ENCODE results near the gene CARMIL1.

CARMIL1 gene

DNA sequence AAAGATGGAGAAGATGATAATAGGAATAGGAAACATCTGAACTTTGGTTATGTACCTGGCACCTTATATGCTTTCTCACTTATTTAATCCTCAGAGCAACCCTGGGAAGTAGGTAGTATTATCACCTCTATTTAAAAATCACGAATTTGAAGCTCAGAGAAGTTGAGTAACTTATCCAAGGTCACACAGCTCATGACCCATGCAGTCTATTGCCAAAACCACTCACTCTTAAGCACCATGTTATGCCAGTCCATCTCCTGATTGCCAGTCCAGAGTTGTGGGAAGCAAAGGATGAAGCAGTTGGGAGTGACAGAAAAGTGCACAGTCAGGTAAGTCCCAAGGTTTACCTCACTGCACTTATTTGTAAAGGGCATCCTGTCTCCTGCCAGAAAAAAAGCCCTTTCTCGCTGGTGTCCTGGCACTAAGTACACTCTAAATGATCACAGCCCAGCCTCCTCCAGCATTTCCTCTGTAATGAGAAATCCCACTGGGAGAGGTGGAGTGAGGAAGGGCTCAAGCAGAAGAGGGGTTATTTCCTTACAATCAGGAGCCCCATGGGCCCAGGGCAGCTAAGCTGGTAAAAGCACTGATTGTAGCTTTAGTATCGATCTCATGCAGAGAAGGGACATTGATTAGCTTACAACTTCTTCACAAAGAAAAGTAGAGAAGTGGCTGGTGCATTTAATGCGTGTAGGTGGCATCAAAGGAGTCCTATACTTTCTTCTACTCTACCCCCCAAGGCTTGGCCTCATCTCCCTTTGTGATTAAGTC is 351.5 kb downstream of the CARMIL1 start:
- no peak for DNase-seq

DNA sequence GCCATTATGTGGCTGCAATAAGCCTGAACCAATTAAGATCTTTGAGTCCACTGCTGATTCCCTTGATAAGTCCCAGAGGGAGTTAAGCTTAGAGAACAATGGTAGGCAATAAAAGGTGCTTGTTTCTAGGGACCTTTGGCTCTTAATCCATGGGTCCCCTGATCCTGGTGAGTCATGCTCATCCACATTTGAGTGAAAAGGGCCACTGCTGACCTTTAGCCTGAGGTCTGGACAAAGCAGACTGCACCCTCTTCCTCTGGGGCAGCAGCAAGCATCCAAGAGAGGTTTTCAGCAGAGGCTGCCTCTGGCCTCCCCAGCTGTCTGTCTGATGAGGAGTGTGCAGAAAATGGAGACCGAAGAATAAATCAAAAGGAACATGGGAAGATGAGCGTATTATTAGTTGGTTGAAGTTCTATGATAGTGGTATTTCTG is 356.7 kb downstream of the CARMIL1 start:
- no peak for DNase-seq

DNA sequence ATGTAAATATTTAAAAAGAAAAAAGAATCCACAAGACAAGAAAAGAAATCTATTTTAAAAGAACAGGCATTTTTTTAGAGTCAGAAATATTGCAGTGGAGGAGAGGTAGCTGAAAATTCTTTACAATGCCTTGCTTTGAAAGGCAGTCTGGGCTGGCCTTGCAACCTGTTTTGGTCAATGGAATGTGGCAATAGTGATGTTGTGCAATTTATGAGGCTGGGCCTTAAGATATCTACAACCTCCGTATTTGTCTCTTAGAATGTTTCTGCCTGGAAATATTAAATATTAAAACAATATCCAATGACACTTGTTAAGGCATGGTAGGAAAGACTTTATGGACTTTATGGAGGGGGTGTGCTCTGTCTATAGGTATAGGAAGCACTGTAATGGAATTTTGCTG is 358.0 kb downstream of the CARMIL1 start:
- DNase-seq: no peak

DNA sequence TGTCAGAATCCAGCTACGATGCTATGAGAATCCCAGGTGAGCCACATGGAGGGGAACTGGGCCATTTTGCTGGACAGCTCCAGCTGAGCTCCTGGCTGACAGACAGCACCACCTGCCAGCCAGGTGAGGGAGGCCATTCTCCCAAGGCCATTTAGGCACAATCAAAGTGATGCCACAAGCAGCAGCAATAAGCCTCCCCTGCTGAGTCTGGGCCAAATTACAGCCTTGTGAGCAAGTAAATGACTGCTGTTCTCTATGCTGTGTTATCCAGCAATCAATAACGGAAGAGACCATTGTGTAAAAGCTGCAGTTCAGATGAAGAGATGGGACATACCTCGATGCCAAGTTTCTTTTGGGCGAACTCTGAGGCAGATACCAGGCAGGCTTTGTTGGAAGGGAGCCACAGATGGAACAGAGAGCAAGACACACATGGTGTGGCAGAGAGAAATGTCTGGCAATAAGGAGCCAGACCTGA is 358.8 kb downstream of the CARMIL1 start:
- DNase-seq: no peak

DNA sequence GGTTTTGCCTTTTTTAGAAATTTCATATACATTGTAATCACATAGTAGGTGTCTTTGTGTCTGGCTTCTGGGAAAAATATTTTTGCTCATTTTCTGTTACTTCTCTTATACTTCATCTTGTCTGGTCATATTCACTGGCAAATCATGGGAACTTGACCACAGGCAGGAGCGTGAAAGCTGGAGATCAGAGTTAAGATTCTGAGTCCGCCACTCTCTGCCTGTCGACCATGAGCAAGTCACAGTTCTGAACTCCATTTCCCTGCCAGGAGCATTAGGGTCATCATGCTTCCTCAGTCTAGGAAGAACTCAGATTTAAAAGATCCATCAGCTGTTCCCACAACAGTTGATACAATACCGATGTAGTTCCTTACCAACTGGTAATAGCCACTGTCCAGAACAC is 360.5 kb downstream of the CARMIL1 start:
- DNase-seq: no peak

DNA sequence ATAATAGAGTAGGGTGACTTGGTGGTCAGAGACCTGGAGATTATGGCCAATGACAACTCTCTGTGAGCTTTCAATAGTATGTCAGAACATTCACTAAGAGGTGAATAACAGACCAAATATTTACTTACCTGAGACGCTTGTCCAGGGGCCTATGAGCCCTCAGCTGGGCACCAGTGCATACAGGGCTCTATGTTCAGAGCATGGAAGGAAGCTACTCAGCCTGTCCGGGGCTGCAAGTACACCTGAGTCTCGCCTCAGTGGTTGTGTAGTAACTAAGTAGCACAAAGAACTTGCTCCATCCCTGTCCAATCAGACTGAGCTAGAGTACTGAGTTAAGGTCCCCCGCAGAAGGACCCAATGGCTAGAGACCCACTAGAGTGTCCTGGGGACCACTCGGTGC is 361.3 kb downstream of the CARMIL1 start:
- DNase-seq: no peak

DNA sequence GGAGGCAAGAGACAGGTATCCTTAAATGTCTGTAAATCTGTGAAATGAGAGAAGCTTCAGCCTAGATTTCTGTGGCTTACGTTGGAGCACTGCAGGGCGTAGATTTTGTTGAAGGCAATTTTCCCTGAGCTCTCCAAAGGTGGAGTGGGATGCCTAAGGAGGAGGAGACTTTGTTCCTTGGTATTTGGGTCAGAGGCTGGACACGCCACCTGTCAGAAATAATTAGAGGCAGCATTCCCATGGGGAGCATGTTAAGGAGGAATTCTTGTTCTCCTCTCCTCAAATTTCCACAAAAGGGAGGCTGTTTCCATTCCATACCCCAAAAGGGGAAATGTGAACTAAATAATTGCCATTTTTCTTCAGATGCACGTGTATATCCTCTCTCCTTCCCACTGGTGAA is 361.7 kb downstream of the CARMIL1 start:
- no peak for DNase-seq

DNA sequence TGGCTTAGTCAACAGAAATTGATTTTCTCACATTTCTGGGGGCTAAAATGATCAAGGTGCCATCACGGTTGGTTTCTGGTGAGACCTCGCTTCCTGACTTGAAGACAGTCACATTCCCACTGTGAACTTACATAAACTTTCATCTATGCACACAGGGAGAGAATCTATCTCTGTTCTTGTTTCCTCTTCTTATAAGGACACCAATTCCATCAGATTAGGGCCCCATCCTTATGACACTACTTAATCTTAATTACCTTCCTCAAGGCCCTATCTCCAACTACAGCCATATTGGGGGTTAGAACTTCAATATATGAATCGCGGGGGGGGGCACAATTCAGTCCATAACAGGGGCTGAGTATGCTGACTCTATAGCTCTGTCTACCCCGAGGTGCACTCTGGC is 362.2 kb downstream of the CARMIL1 start:
- no peak for DNase-seq

DNA sequence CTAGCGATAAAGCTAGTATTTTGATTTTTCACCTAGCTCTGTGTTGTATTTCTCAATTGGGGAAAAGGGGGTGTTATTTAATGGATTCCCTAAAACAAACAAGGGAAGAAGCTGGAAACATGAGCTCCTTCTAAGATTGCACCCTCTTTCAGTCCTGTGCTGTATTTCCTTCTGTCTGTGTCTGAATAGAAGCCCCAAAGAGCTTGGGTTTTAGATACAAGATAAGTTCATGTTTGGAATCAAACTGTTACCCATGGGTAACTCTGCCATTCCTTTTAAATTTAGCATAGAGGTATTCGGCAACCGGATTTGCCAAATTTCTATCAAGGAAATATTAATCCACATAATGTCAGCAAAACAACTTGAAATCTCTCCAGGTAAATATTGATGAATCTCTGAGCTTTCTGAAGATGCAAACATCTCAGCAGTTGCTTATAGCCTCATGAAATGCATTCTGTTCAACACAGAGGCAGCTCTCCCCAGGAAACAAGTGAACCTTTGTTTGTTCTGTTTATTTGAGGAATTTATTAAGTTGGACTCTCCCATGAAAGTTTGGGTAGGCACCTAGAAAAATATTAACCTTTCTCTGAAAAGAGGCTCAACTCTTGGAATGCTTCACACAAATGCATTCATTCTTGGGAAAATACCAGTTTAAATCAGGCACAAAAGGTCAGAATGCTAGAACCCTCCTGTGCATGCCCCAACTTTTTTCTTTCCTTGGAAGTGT is 362.9 kb downstream of the CARMIL1 start:
- no peak for DNase-seq

DNA sequence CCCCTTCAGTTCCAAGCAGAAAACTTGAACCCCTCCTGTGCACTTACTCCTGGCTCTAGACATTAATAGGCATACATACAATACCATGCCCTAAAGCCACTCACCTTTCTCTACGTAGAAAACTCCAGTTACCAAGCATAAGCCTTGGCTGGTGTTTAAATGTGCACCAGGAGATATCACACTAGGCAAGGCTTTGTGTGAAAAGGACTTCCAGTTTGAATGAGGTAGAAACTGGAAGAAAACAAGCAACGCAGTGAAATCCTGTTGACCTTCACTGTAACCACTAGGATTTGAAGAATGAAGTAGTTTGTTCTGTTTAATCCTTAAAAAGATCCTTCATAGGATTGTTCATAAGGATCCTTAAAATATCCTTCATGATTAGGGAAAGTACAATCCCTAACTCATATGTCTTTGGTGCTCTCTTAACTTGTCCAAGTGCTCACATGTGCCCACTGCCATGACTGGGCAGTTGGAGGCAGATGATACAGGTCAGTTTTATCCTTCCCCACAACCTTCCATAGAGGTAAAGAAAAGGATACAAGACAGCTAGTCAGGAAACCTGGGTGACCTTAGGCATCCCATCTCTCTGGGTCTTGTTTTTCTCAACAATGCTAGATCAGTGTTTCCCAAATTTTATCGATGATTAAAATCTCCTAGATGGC is 363.6 kb downstream of the CARMIL1 start:
- no peak for DNase-seq

DNA sequence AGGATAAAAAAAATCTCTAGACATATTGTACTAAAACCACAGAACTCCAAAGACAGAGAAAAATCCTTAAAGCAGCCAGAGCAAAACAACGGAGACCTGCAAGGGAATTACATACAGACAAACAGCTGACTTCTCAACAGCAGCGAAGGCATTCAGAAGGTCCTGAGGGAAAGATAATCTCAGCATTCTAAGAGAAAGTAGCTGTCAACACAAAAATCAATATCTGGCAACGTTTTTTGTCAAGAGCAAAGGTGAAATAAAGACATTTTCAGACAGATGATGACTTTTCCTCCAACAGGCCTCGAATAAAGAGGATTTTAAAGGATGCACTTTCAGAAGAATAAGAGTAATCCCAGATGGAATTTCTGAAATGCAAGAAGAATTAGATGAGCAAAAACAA is 366.7 kb downstream of the CARMIL1 start:
- no peak for DNase-seq

DNA sequence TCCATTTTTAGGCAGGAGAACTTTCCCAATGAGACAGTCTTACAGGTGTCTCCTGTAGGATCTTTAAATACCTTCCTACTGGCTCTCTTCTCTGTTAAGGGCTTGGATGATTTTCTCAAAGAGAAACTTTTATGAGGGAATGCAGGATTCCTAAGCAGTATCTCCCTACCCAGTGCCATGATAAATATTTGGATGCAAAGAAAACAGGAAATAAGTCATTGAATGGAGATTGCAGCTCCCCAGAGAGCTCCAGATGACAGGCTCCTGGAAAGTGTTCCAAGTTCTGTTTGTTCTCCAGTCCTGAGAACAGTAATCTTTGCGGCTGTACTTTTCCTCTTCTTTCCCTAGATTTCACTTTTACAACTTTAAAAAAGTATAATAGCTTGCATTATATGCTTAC is 370.4 kb downstream of the CARMIL1 start:
- no peak for DNase-seq

DNA sequence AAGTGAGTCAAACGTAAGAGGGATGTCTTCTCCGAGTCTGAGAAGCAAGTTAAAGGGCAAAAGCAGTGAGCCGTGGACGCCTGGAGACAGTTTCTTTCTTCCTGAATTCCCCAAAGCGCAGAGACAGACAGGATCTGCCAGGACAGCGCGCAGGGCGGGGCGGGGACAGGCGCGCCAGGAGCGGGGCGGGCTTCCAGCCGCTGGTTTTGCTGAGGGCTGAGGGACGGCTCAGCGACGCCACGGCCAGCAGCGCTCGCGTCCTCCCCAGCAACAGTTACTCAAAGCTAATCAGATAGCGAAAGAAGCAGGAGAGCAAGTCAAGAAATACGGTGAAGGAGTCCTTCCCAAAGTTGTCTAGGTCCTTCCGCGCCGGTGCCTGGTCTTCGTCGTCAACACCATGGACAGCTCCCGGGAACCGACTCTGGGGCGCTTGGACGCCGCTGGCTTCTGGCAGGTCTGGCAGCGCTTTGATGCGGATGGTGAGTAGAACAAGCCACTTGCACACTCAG is 372.9 kb downstream of the CARMIL1 start, which contains the start of gene SCGN:
TSS of gene SCGN (plus strand) at position 209 of the 509 bp plus-strand sequence. CDS start at position 398, 189 bp downstream.
- DNase-seq: peak in 1 of 6 experiments; percentile 4

DNA sequence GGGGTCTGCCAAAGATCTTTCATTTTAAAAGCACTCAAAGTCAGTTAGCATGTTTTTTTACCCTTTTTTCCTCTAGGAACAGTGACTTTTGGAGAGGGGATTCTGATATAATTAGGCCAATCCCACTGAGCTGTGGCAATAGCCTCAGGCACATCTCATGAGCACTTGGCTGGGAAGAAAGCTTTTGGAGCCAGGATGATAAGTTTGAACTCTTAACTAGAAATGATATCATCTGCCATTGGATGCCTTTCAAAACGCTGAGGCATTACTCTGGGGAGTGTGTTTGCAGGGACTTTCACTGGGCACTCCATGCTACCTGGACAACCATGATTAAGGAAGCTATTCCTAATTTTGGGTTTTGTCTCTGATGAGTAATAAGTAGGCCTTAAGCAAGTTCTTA is 376.5 kb downstream of the CARMIL1 start:
- DNase-seq: no peak

DNA sequence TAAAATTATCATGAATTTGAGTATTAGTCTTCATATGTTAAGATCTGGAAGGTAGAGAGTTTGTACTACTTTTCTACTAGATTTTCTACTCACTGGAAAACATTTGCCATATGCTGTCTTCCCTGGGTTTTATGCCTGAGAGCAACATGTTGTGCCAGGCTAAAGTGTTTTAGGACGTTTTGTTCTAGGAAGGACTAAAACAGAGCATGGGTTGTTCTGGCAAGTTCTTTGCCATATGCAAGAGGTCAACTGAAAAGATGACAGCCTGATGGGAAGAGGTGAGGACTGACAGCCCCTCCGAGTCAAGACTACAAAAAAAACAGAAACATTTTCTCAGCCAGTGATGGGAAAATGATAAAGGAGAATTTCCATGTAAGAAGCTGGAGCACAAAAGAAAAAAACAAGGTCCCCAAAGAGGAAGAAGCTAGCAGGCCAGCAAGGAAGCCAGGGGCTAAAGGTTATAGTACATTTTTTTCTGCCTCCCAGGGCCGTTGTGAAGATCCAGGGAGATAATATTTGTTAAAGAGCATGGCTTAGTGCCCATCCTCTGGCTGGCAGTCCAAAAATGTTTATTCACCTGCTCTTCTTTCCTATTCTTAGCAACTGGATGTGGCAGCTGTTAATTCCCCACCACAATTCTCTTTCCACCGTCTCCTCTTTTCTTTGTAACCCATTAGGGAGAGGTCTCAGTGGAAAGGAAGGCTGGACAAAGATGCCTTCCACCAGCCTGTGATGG is 380.6 kb downstream of the CARMIL1 start:
- no peak for DNase-seq

DNA sequence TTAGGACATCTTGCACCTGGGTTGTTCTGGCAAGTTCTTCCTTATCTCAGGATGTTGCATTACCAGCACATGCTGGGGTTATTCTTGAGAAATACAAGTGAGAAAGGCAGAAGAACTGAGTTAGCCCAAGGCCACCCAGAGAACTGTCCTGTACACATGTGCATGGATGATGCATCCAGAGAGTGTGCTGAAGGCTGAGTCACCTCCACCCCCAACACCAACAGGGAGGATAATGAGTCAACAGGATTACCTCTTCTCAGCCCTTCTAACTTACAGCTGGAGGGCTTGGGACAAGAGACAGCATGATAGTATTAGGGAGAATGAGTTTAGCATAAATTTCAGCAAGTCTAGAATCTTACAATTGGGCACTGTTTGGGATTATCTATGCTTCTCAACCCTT is 381.3 kb downstream of the CARMIL1 start:
- no peak for DNase-seq

DNA sequence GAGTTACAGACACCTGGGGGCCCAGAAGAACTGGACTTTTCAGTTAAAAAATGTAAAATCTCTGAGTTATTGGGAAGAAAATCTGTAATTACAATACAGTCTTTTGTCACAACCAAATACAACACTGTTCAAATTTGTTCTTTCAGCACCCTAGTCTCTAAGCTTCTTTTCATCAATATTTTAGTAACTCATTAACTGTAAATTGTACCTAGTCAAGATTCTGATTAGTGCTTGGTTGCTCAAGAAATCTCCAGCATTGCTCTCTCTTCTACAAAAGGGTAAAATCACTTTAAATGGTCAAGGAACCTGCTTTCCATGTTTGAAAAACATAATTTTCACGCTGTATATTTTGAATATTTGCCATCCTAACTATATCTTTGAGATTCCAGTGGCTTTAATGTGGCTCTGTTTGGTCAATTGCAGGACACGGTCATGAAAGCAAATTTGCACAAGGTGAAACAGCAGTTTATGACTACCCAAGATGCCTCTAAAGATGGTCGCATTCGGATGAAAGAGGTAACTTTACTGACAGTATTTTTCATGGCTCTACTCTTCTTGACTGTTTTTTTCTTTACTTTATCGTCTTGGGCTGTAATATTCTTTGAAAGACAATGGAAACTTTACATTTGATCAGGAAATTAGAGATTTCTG is 382.1 kb downstream of the CARMIL1 start:
- DNase-seq: no peak

DNA sequence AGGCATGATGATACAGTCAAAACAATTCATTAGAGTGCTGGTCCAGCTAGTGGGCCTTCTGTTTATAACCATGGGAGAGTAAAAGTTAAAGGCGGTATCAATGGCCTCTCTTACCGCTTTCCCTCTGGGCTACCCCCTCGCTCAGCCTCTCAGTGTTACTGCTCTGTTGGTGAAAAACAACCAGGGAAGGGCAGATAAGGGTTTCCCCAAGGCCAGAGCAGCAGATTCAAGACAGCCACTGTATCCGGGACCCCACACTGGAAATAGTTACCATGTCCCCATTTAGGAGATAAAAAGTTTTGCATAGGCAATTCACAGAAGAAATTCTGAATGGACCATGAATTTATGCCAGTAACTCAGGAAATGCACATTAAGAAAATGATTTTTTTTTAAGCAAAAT is 386.3 kb downstream of the CARMIL1 start:
- DNase-seq: no peak

DNA sequence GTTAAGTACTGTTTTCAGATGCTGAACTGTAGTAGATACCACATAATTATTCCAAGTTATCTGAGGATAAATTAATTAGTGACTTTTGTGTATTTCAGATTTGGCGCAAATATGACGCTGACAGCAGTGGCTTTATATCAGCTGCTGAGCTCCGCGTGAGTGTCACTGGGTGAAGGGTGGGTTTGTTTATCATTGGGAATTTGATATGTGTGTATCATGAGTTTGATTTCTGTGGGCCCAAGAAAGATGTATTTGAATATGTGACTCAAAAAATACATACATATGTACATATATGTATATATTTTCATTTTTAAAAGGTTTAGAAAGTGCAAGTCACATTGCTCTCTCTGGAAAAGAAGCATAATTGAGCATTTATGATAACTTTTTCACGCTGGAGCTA is 390.2 kb downstream of the CARMIL1 start:
- no peak for DNase-seq

All from stimulated activated naive CD4-positive, alpha-beta T cell (primary cell).